ENCODE results near the gene MAG. TPM values are rescaled to one million over a fixed set of nuclear protein-coding genes. Genes with fewer than 3 reads are reported as not detected.

Gene MAG
- total RNA-seq, 1 experiment from 2014 or later, result 0.46 TPM

GRCh38 chr19:35344511-35345031 lies 52.6 kb downstream of the MAG start:
- H3K36me3 Mint-ChIP-seq, result no peaks in the 10 kb centered on the region
- TF ChIP-seq KAT7 (CRISPR knock-in tag; IDR thresholded peaks at IDR 0.05; ENCODE audit: borderline replicate concordance) (no peak), CTCF (IDR thresholded peaks at IDR 0.05) (no peak), ZNF423 (CRISPR knock-in tag; IDR thresholded peaks at IDR 0.05) (no peak), FOXK1 (CRISPR knock-in tag; IDR thresholded peaks at IDR 0.05) (no peak), NFYB (CRISPR knock-in tag; conservative IDR thresholded peaks at IDR 0.05; ENCODE audit: low read depth) (no peak), ZNF263 (CRISPR knock-in tag; IDR thresholded peaks at IDR 0.05; ENCODE audit: low read depth) (no peak)
- TF ChIP-seq, protein P1, sequence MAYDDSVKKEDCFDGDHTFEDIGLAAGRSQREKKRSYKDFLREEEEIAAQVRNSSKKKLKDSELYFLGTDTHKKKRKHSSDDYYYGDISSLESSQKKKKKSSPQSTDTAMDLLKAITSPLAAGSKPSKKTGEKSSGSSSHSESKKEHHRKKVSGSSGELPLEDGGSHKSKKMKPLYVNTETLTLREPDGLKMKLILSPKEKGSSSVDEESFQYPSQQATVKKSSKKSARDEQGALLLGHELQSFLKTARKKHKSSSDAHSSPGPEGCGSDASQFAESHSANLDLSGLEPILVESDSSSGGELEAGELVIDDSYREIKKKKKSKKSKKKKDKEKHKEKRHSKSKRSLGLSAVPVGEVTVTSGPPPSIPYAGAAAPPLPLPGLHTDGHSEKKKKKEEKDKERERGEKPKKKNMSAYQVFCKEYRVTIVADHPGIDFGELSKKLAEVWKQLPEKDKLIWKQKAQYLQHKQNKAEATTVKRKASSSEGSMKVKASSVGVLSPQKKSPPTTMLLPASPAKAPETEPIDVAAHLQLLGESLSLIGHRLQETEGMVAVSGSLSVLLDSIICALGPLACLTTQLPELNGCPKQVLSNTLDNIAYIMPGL (CRISPR knock-in tag; IDR thresholded peaks at IDR 0.05), result no peak
- TF ChIP-seq, protein P2, sequence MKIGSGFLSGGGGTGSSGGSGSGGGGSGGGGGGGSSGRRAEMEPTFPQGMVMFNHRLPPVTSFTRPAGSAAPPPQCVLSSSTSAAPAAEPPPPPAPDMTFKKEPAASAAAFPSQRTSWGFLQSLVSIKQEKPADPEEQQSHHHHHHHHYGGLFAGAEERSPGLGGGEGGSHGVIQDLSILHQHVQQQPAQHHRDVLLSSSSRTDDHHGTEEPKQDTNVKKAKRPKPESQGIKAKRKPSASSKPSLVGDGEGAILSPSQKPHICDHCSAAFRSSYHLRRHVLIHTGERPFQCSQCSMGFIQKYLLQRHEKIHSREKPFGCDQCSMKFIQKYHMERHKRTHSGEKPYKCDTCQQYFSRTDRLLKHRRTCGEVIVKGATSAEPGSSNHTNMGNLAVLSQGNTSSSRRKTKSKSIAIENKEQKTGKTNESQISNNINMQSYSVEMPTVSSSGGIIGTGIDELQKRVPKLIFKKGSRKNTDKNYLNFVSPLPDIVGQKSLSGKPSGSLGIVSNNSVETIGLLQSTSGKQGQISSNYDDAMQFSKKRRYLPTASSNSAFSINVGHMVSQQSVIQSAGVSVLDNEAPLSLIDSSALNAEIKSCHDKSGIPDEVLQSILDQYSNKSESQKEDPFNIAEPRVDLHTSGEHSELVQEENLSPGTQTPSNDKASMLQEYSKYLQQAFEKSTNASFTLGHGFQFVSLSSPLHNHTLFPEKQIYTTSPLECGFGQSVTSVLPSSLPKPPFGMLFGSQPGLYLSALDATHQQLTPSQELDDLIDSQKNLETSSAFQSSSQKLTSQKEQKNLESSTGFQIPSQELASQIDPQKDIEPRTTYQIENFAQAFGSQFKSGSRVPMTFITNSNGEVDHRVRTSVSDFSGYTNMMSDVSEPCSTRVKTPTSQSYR (CRISPR knock-in tag; IDR thresholded peaks at IDR 0.05), result no peak
- POLR2A ChIA-PET, result no interaction called here
- DNase-seq (ENCODE audit: low spot score), result no peak
- ATAC-seq, result no peak
- H3K27ac Mint-ChIP-seq, result no peak overlapping the region
- H3K27me3 Mint-ChIP-seq (ENCODE audit: low read depth), result no peaks in the 10 kb centered on the region
- H3K9me3 Mint-ChIP-seq, result no peaks in the 10 kb centered on the region
- H3K4me3 Mint-ChIP-seq, result no peak overlapping the region
- 0 out of 2 replicates have a peak, but pooled peaks cover 5% of the 10 kb centered on the region for H3K4me1 Mint-ChIP-seq
- CTCF ChIA-PET, result interaction anchor here (1.0 to 2.2 kb wide), 4 partner anchors 8 to 166 kb away, joined by 3 to 6 read pairs (median 4); no protein-coding TSS in a partner anchor

DNA sequence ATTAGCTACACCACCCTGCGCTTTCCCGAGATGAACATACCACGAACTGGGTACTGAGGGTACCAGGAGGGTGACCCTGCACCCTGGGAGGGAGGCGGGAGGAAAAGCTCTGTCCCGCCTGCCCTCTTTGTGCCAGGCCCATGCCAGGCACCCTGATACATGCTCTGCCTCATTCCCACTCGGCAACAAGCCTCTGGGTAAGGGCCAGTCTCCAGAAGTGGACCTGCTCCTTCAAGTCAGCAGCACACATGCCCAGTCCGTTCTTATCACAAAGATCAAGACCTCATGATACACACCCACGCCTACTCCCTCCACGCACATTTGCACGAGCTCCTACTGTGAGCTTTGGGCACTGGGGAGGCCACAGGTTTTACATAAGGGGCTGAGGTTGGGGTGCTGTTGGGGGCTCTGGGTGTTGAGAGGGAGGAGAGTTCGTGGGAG lies 53.7 kb downstream of the MAG start:
- DNase-seq (ENCODE audit: low spot score) (no peak), ATAC-seq (no peak)
- CTCF ChIA-PET, result interaction anchor here (0.6 to 2.2 kb wide), 2 partner anchors 148 to 165 kb away, joined by 4 to 6 read pairs; no protein-coding TSS in a partner anchor
- Mint-ChIP-seq H3K27ac (no peak overlapping the region), H3K27me3 (ENCODE audit: low read depth) (no peaks in the 10 kb centered on the region), H3K36me3 (no peaks in the 10 kb centered on the region), H3K4me3 (no peak overlapping the region), H3K4me1 (0 out of 2 replicates have a peak, but pooled peaks cover 5% of the 10 kb centered on the region), H3K9me3 (no peaks in the 10 kb centered on the region)
- POLR2A ChIA-PET, result interaction anchor here (0.6 kb wide), 2 partner anchors 66 to 110 kb away, joined by 4 to 6 read pairs; no protein-coding TSS in a partner anchor
- TF ChIP-seq GABPB1 (CRISPR knock-in tag; IDR thresholded peaks at IDR 0.05) (no peak), ERG (CRISPR knock-in tag; IDR thresholded peaks at IDR 0.05) (no peak), E2F4 (CRISPR knock-in tag; IDR thresholded peaks at IDR 0.05; ENCODE audit: borderline replicate concordance, low read depth) (no peak), PRRX2 (CRISPR knock-in tag; IDR thresholded peaks at IDR 0.05) (no peak), CTCF (IDR thresholded peaks at IDR 0.05) (no peak), FOXK1 (CRISPR knock-in tag; IDR thresholded peaks at IDR 0.05) (no peak), KAT7 (CRISPR knock-in tag; IDR thresholded peaks at IDR 0.05; ENCODE audit: borderline replicate concordance) (no peak), TP53 (CRISPR knock-in tag; IDR thresholded peaks at IDR 0.05) (no peak)
- TF ChIP-seq, protein P3, sequence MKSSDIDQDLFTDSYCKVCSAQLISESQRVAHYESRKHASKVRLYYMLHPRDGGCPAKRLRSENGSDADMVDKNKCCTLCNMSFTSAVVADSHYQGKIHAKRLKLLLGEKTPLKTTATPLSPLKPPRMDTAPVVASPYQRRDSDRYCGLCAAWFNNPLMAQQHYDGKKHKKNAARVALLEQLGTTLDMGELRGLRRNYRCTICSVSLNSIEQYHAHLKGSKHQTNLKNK (CRISPR knock-in tag; IDR thresholded peaks at IDR 0.05), result no peak
- TF ChIP-seq, protein P4, sequence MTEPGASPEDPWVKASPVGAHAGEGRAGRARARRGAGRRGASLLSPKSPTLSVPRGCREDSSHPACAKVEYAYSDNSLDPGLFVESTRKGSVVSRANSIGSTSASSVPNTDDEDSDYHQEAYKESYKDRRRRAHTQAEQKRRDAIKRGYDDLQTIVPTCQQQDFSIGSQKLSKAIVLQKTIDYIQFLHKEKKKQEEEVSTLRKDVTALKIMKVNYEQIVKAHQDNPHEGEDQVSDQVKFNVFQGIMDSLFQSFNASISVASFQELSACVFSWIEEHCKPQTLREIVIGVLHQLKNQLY (CRISPR knock-in tag; IDR thresholded peaks at IDR 0.05), result no peak
- TF ChIP-seq, protein P5, sequence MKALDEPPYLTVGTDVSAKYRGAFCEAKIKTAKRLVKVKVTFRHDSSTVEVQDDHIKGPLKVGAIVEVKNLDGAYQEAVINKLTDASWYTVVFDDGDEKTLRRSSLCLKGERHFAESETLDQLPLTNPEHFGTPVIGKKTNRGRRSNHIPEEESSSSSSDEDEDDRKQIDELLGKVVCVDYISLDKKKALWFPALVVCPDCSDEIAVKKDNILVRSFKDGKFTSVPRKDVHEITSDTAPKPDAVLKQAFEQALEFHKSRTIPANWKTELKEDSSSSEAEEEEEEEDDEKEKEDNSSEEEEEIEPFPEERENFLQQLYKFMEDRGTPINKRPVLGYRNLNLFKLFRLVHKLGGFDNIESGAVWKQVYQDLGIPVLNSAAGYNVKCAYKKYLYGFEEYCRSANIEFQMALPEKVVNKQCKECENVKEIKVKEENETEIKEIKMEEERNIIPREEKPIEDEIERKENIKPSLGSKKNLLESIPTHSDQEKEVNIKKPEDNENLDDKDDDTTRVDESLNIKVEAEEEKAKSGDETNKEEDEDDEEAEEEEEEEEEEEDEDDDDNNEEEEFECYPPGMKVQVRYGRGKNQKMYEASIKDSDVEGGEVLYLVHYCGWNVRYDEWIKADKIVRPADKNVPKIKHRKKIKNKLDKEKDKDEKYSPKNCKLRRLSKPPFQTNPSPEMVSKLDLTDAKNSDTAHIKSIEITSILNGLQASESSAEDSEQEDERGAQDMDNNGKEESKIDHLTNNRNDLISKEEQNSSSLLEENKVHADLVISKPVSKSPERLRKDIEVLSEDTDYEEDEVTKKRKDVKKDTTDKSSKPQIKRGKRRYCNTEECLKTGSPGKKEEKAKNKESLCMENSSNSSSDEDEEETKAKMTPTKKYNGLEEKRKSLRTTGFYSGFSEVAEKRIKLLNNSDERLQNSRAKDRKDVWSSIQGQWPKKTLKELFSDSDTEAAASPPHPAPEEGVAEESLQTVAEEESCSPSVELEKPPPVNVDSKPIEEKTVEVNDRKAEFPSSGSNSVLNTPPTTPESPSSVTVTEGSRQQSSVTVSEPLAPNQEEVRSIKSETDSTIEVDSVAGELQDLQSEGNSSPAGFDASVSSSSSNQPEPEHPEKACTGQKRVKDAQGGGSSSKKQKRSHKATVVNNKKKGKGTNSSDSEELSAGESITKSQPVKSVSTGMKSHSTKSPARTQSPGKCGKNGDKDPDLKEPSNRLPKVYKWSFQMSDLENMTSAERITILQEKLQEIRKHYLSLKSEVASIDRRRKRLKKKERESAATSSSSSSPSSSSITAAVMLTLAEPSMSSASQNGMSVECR (CRISPR knock-in tag; IDR thresholded peaks at IDR 0.05; ENCODE audit: borderline replicate concordance), result no peak
